ENCODE results near the gene BCKDHB. TPM values are rescaled to one million over a fixed set of nuclear protein-coding genes. Genes with fewer than 3 reads are reported as not detected.

Gene BCKDHB
- total and polyA plus RNA-seq, 2 of the 4 experiments (the other 2 are of a cell fraction): 11.2 to 11.8 TPM

GRCh38 chr6:80148220-80148619 is 41.7 kb downstream of the BCKDHB start:
- dilution Hi-C loops (cut with HindIII; ENCODE audit: low sequenced_read_pairs, unreplicated experiment) (no loop called here), intact Hi-C loops (cut with micrococcal nuclease) (no loop called here), in situ Hi-C loops (cut with MboI; ENCODE audit: low sequenced_read_pairs) (loop anchor here (25.0 kb wide), 1 partner anchor 1614 kb away; the partner anchor contains the start of gene TENT5A)
- no peak overlapping the region for H2BK5ac ChIP-seq (ENCODE audit: low read depth, low read length, poor library complexity, severe bottlenecking)
- ChIA-PET CTCF (interaction anchor here (0.5 kb wide), 1 partner anchor 10 kb away, joined by 3 read pairs; no protein-coding TSS in a partner anchor), POLR2A (ENCODE audit: unreplicated experiment) (no interaction called here)
- peaks cover 3% of the 10 kb centered on the region; the same call in 1 of the 2 replicates for H3K4me1 ChIP-seq (ENCODE audit: control insufficient read depth, insufficient read depth, low read length)
- no peak overlapping the region for H3K18ac ChIP-seq (ENCODE audit: low read depth, low read length)
- ATAC-seq (ENCODE audit: low read depth) (no peak), DNase-seq (no peak)
- H3K9ac ChIP-seq (ENCODE audit: low read depth, low read length): no peak overlapping the region
- no TSS peak for BruUV-seq (replicated peaks)
- H4K8ac ChIP-seq (ENCODE audit: low read depth in 2 of 2, low read length in 2 of 2): no peak overlapping the region
- no peaks in the 10 kb centered on the region for H4K20me1 ChIP-seq (ENCODE audit: insufficient read depth, low read length)
- no peak overlapping the region for H2BK20ac ChIP-seq (ENCODE audit: low read depth, low read length)
- H2AK9ac ChIP-seq (replicated peaks; ENCODE audit: low read depth, low read length, poor library complexity): no peak overlapping the region
- no peaks in the 10 kb centered on the region for H3K9me1 ChIP-seq (ENCODE audit: insufficient read depth, low read length)
- no peak overlapping the region for H2BK120ac ChIP-seq (ENCODE audit: low read depth, low read length)
- no peaks in the 10 kb centered on the region for H3K9me3 ChIP-seq (ENCODE audit: control insufficient read depth, insufficient read depth, low read length)
- no CpG with 5 or more reads among the region's 1 CpG for WGBS, 2 experiments (ENCODE audit: extremely low coverage in 2 of 2, insufficient read length in 1 of 2)
- no peak overlapping the region for H2BK15ac ChIP-seq (ENCODE audit: low read depth, low read length)
- H4K5ac ChIP-seq (ENCODE audit: low read depth, low read length): no peak overlapping the region
- no peak overlapping the region for H3K4me2 ChIP-seq (ENCODE audit: low read depth, low read length)
- H3K23ac ChIP-seq (ENCODE audit: low read depth, low read length): no peak overlapping the region
- H3K14ac ChIP-seq (replicated peaks; ENCODE audit: low read depth, low read length): no peak overlapping the region
- no peak overlapping the region for H3K56ac ChIP-seq (ENCODE audit: extremely low read depth, insufficient read depth, low read length)
- H3K27ac ChIP-seq (ENCODE audit: insufficient read depth, low read length): no peak overlapping the region
- no peak overlapping the region for H2AFZ ChIP-seq (replicated peaks; ENCODE audit: low read length, poor library complexity)
- no peak overlapping the region for H3K4ac ChIP-seq (ENCODE audit: low read depth, low read length)
- H3K36me3 ChIP-seq (ENCODE audit: control insufficient read depth, insufficient read depth, low read length): no peaks in the 10 kb centered on the region
- no peak for TF ChIP-seq BHLHE40 (IDR thresholded peaks at IDR 0.05; ENCODE audit: low read depth, low read length)
- no peak for TF ChIP-seq NFE2L2 (IDR thresholded peaks at IDR 0.05; ENCODE audit: low read depth, low read length)
- TF ChIP-seq RCOR1 (IDR thresholded peaks at IDR 0.05; ENCODE audit: insufficient replicate concordance, low read length): no peak
- TF ChIP-seq ELK1 (IDR thresholded peaks at IDR 0.05; ENCODE audit: borderline replicate concordance, low read depth, low read length): no peak
- TF ChIP-seq CHD1 (IDR thresholded peaks at IDR 0.05; ENCODE audit: low read depth, low read length): no peak
- no peak for TF ChIP-seq MXI1 (IDR thresholded peaks at IDR 0.05; ENCODE audit: borderline replicate concordance, low read depth, low read length)
- TF ChIP-seq POLR2A (IDR thresholded peaks at IDR 0.05; ENCODE audit: low read depth, low read length): no peak
- no peak for TF ChIP-seq RFX5 (IDR thresholded peaks at IDR 0.05; ENCODE audit: low read depth, low read length)
- TF ChIP-seq RAD21 (IDR thresholded peaks at IDR 0.05; ENCODE audit: low read length): no peak
- TF ChIP-seq MAFK (IDR thresholded peaks at IDR 0.05; ENCODE audit: low read depth, low read length): no peak
- no peak for TF ChIP-seq USF2 (IDR thresholded peaks at IDR 0.05; ENCODE audit: low read depth, low read length)
- no peak for TF ChIP-seq MAZ (IDR thresholded peaks at IDR 0.05; ENCODE audit: borderline replicate concordance, low read depth, low read length)
- TF ChIP-seq CTCF (conservative IDR thresholded peaks at IDR 0.05; ENCODE audit: low read depth, low read length): no peak
- TF ChIP-seq CEBPB (IDR thresholded peaks at IDR 0.05; ENCODE audit: low read depth, low read length): no peak
- no peak for TF ChIP-seq SMC3 (IDR thresholded peaks at IDR 0.05; ENCODE audit: low read depth, low read length)
- TF ChIP-seq FOS (IDR thresholded peaks at IDR 0.05; ENCODE audit: low read depth, low read length): no peak
- no peak overlapping the region for H4K91ac ChIP-seq (ENCODE audit: insufficient read depth, low read depth, low read length)
- no peak overlapping the region for H3K4me3 ChIP-seq (ENCODE audit: insufficient read depth, low read depth, low read length)
- H3K27me3 ChIP-seq (ENCODE audit: control insufficient read depth, insufficient read depth, low read length): no peaks in the 10 kb centered on the region
- peaks cover 0 to 3% of the 10 kb centered on the region in 2 experiments; a peak in 2 of 4 replicates for H3K79me1 ChIP-seq (ENCODE audit: low read depth in 1 of 2, low read length in 2 of 2)
- H2AK5ac ChIP-seq (ENCODE audit: low read depth, low read length): no peak overlapping the region

Data from IMR-90 (cell line).